Fibroblast of skin of back (primary cell): ENCODE data around the gene PCDH15. TPM values are rescaled to one million over a fixed set of nuclear protein-coding genes. Genes with fewer than 3 reads are reported as not detected.
A peak's percentile ranks its signal among the peaks of the same experiment; 100 is the strongest.

Experiments used
- DNase-seq: peaks from one replicate; pipeline ENCODE4 v3.0.0-alpha.2; 2013
- polyA plus RNA-seq, 2 experiments: library from polyadenylated mRNA; unstranded; fragments of 120-200 nt; gene quantifications; one replicate each; pipeline ENCODE4 v1.2.1, GENCODE V29; 2013; ENCODE audit not compliant: insufficient read length in 2 of 2

Gene PCDH15
- 0.05 TPM for polyA plus RNA-seq (2013, experiment 1 of 2; ENCODE audit: insufficient read length)
- polyA plus RNA-seq (2013, experiment 2 of 2; ENCODE audit: insufficient read length): 0.02 TPM

- DNase-seq: peak; percentile 33
These were observed at the start of gene PCDH15 for GRCh38 chr10:54800741-54801421. PCDH15 (minus strand) TSS chr10:54801231; CDS start chr10:54664262, 136,969 bp downstream.

GRCh38 chr10:54843932-54844331 is 42.9 kb upstream of the PCDH15 start:
- no peak for DNase-seq

- DNase-seq: no peak
These were observed 42.1 kb upstream of the PCDH15 start for GRCh38 chr10:54843085-54843646.

- DNase-seq: no peak
These were observed 36.4 kb upstream of the PCDH15 start for GRCh38 chr10:54837479-54837878.

- DNase-seq: no peak
These were observed 32.0 kb upstream of the PCDH15 start for GRCh38 chr10:54833029-54833428.

GRCh38 chr10:54826994-54827560 is 26.0 kb upstream of the PCDH15 start:
- no peak for DNase-seq

- DNase-seq: no peak
These were observed 14.6 kb upstream of the PCDH15 start for GRCh38 chr10:54815583-54815982.

GRCh38 chr10:54808186-54808935 is 7.3 kb upstream of the PCDH15 start:
- no peak for DNase-seq

GRCh38 chr10:54799506-54799905 is 1.5 kb downstream of the PCDH15 start:
- DNase-seq: no peak

- peak; percentile 81 for DNase-seq
These were observed 3.3 kb downstream of the PCDH15 start for GRCh38 chr10:54797636-54798321.

- no peak for DNase-seq
These were observed 4.2 kb downstream of the PCDH15 start for GRCh38 chr10:54796881-54797280.

- DNase-seq: no peak
These were observed 24.4 kb downstream of the PCDH15 start for GRCh38 chr10:54776622-54777021.

- DNase-seq: no peak
These were observed 28.4 kb downstream of the PCDH15 start for GRCh38 chr10:54772468-54773122.

- no peak for DNase-seq
These were observed 32.0 kb downstream of the PCDH15 start for GRCh38 chr10:54769051-54769450.

GRCh38 chr10:54758791-54759190 is 42.2 kb downstream of the PCDH15 start:
- peak; percentile 30 for DNase-seq

GRCh38 chr10:54749623-54750022 is 51.4 kb downstream of the PCDH15 start:
- no peak for DNase-seq

- DNase-seq: no peak
These were observed 55.6 kb downstream of the PCDH15 start for GRCh38 chr10:54745436-54745835.

- DNase-seq: no peak
These were observed 58.6 kb downstream of the PCDH15 start for GRCh38 chr10:54742416-54742815.

GRCh38 chr10:54728511-54728910 is 72.5 kb downstream of the PCDH15 start:
- DNase-seq: no peak

- no peak for DNase-seq
These were observed 79.0 kb downstream of the PCDH15 start for GRCh38 chr10:54722075-54722474.

- no peak for DNase-seq
These were observed 90.1 kb downstream of the PCDH15 start for GRCh38 chr10:54710918-54711317.

- no peak for DNase-seq
These were observed 92.4 kb downstream of the PCDH15 start for GRCh38 chr10:54708591-54708990.
